Fibroblast of lung (primary cell): ENCODE data around the gene DYRK1A. TPM values are rescaled to one million over a fixed set of nuclear protein-coding genes. Genes with fewer than 3 reads are reported as not detected.

ENCODE experiments used
- DNase-seq, 2 donors: peaks; one replicate each; pipeline versions ENCODE4 v3.0.0 to v3.0.0-alpha.2; 2010; ENCODE audit warnings: low read depth in 2 of 2
- H2AFZ ChIP-seq: 2 replicates; pipeline ENCODE4 v1.5.1; 2012; ENCODE audit warnings: low read length, control low read depth, inconsistent platforms
- H3K27ac ChIP-seq: 2 replicates; pipeline ENCODE4 v1.5.1; 2011; ENCODE audit warnings: low read length, control low read depth; ENCODE audit not compliant: insufficient read depth
- H3K27me3 ChIP-seq: 2 replicates; pipeline ENCODE4 v1.5.1; 2011; ENCODE audit warnings: mild to moderate bottlenecking, low read length; ENCODE audit not compliant: control insufficient read depth, insufficient read depth
- H3K36me3 ChIP-seq: 2 replicates; pipeline ENCODE4 v1.5.1; 2011; ENCODE audit warnings: low read length; ENCODE audit not compliant: control insufficient read depth, insufficient read depth
- H3K4me1 ChIP-seq: 2 replicates; pipeline ENCODE4 v1.5.1; 2011; ENCODE audit warnings: low read length; ENCODE audit not compliant: control insufficient read depth, insufficient read depth; ENCODE audit errors: extremely low read depth
- H3K4me2 ChIP-seq: 2 replicates; pipeline ENCODE4 v1.5.1; 2011; ENCODE audit warnings: low read length, control low read depth; ENCODE audit not compliant: insufficient read depth; ENCODE audit errors: extremely low read depth
- H3K4me3 ChIP-seq, 4 experiments: fragments of 200-600 bp in 1 of 4; sonication (generic) in 1 of 4; replicated peaks in 1 of 4; 2 replicates each; pipeline ENCODE4 v1.5.1; 2011 to 2016; ENCODE audit warnings: low read length in 4 of 4, low read depth in 3 of 4, mild to moderate bottlenecking in 3 of 4, control low read depth in 2 of 4, inconsistent platforms in 1 of 4, mixed read lengths in 1 of 4; ENCODE audit not compliant: insufficient read depth in 1 of 4; ENCODE audit errors: control extremely low read depth in 1 of 4
- H3K79me2 ChIP-seq: 2 replicates; pipeline ENCODE4 v1.5.1; 2012; ENCODE audit warnings: mild to moderate bottlenecking, low read length, inconsistent platforms; ENCODE audit not compliant: control insufficient read depth, insufficient read depth
- H3K9ac ChIP-seq: 2 replicates; pipeline ENCODE4 v1.5.1; 2011; ENCODE audit warnings: mild to moderate bottlenecking, low read length, control low read depth; ENCODE audit not compliant: insufficient read depth
- H3K9me3 ChIP-seq: 2 replicates; pipeline ENCODE4 v1.5.1; 2012; ENCODE audit warnings: low read depth, low read length; ENCODE audit not compliant: control insufficient read depth, insufficient read depth
- H4K20me1 ChIP-seq: 2 replicates; pipeline ENCODE4 v1.5.1; 2011; ENCODE audit warnings: low read length; ENCODE audit not compliant: control insufficient read depth, insufficient read depth; ENCODE audit errors: extremely low read depth
- EZH2 ChIP-seq: IDR thresholded peaks from 2 replicates; pipeline ENCODE4 v1.5.1; 2012; ENCODE audit warnings: low read length, control low read depth, mild to moderate bottlenecking; ENCODE audit errors: missing control alignments
- polyA plus RNA-seq, 2 donors: library from polyadenylated mRNA; depleted of rRNA in 1 of 2; stranded (reverse) in 1 of 2; unstranded in 1 of 2; fragments of >200 nt; gene quantifications; 2 replicates each; pipeline ENCODE4 v1.2.1, GENCODE V29; 2011 to 2012; ENCODE audit warnings: missing spikeins in 1 of 2
- total RNA-seq: library from RNA; depleted of rRNA; stranded (reverse); fragments of >200 nt; gene quantifications from 2 replicates; pipeline ENCODE4 v1.2.1, GENCODE V29; 2014
- TF ChIP-seq, protein P1 (sequence below), 2 donors: IDR thresholded peaks in 1 of 2; conservative IDR thresholded peaks in 1 of 2; 1 replicate in 1 of 2; 2 replicates in 1 of 2; pipeline ENCODE4 v1.5.1; 2011 to 2012; ENCODE audit warnings: low read length in 2 of 2, control low read depth in 1 of 2, inconsistent platforms in 1 of 2, low read depth in 1 of 2, mild to moderate bottlenecking in 1 of 2

DYRK1A gene
- total and polyA plus RNA-seq, 2 donors (not counting 1 experiment from before 2014, with no cell fraction given), result 45.9 to 64.1 TPM

DNA sequence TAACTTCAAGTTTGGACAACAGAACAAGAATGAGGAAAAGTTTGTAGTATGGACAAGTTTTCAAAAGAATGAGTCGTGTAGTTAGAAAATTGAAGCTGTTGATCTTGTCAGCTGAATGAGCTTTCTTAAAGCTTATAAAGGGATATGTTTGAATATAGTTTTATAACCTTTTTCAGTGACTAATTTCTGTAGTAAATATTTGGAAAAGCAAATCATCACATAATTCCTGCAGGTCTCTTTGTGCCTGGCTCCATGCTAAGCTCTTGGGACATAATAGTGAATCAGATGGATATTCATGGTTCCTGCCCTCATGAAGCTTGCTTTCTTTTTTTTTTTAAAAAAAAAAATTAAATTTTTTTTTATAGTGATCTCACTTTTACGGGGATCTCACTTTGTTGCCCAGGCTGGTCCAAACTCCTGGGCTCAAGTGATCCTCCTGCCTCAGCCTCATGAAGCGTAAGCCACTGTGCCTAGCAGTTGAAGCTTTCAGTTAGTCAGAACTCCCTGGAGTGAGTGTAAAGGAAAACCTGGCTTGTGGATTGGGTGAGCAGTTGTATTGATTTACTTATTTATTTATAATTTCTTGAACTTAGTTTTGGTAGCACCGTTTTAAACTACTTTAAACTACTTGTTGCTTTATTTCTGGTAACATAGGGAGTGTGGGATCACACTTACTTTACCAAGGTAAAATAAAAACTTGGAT is 15.5 kb downstream of the DYRK1A start:
- TF ChIP-seq, protein P1, sequence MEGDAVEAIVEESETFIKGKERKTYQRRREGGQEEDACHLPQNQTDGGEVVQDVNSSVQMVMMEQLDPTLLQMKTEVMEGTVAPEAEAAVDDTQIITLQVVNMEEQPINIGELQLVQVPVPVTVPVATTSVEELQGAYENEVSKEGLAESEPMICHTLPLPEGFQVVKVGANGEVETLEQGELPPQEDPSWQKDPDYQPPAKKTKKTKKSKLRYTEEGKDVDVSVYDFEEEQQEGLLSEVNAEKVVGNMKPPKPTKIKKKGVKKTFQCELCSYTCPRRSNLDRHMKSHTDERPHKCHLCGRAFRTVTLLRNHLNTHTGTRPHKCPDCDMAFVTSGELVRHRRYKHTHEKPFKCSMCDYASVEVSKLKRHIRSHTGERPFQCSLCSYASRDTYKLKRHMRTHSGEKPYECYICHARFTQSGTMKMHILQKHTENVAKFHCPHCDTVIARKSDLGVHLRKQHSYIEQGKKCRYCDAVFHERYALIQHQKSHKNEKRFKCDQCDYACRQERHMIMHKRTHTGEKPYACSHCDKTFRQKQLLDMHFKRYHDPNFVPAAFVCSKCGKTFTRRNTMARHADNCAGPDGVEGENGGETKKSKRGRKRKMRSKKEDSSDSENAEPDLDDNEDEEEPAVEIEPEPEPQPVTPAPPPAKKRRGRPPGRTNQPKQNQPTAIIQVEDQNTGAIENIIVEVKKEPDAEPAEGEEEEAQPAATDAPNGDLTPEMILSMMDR (conservative IDR thresholded peaks at IDR 0.05 in 1 of 2, IDR thresholded peaks at IDR 0.05 in 1 of 2; ENCODE audit: low read depth in 1 of 2, low read length in 2 of 2), result no peak
- Histone ChIP-seq H4K20me1 (peaks cover 2% of the 10 kb centered on the region), H3K27me3 (no peaks in the 10 kb centered on the region), H3K4me1 (no peaks in the 10 kb centered on the region), H3K4me2 (no peak overlapping the region), H3K27ac (no peak overlapping the region), H2AFZ (no peak overlapping the region), H3K79me2 (peaks cover 100% of the 10 kb centered on the region), H3K9me3 (no peaks in the 10 kb centered on the region), H3K9ac (no peak overlapping the region), H3K4me3 (no peak overlapping the region), H3K36me3 (no peaks in the 10 kb centered on the region)
- no peak for DNase-seq

DNA sequence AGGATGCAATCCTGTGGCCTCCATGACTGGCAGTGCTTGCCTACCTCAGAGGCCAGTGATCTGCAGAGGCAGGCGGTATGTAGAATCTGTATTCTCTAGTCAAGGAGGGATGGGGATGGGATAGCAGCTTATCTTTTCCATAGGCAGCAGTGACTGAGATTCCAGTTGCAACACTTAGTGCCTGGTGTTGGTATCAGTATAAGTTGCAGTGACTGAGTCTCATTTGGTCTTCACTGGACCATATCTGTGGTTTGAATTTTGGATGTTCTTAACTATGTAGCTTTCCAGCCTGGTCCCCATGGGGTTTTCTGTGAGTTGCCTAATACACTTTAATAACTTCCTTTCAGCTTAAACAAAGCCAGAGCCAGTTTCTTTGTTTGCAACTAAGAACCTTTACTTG is 16.5 kb downstream of the DYRK1A start:
- DNase-seq, result no peak
- Histone ChIP-seq H4K20me1 (peaks cover 2% of the 10 kb centered on the region), H3K9me3 (no peaks in the 10 kb centered on the region), H3K4me1 (no peaks in the 10 kb centered on the region), H3K4me3 (no peak overlapping the region), H3K79me2 (peaks cover 100% of the 10 kb centered on the region), H3K27ac (no peak overlapping the region), H3K4me2 (no peak overlapping the region), H3K27me3 (no peaks in the 10 kb centered on the region), H3K9ac (no peak overlapping the region), H3K36me3 (no peaks in the 10 kb centered on the region), H2AFZ (no peak overlapping the region)
- TF ChIP-seq, protein P1 (conservative IDR thresholded peaks at IDR 0.05 in 1 of 2, IDR thresholded peaks at IDR 0.05 in 1 of 2; ENCODE audit: low read depth in 1 of 2, low read length in 2 of 2), result no peak
- TF ChIP-seq EZH2, result no peak

DNA sequence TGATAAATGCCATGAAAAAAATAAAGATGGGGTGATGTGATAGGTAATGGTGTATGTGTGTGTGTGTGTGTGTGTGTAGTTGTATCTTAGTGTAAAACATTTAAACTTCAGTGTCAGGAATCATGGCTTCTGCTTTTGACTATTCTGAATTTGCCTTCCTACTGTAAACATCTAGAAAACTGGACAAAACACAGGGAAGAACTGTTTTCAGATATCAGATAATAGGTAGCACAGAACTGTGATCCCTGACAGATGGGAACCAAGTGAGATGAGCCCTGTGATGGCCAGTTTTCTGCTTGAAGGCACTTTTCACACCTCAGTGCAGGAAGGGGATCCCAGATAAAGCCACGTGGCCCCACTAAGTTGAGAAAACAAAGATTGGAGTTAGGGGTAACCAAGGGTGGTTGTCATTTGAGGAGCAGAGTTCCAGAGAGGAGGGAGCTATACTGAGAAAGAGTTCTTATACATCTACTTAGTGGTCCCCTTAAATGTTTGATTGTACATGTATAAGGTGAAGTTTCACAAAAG is 17.3 kb downstream of the DYRK1A start:
- TF ChIP-seq, protein P1 (conservative IDR thresholded peaks at IDR 0.05 in 1 of 2, IDR thresholded peaks at IDR 0.05 in 1 of 2; ENCODE audit: low read depth in 1 of 2, low read length in 2 of 2), result no peak
- TF ChIP-seq EZH2, result no peak
- peaks cover 2% of the 10 kb centered on the region for H4K20me1 ChIP-seq

More for the DNA sequence above, 17.3 kb downstream of the DYRK1A start:
- Histone ChIP-seq H3K4me3 (no peak overlapping the region), H3K79me2 (peaks cover 98% of the 10 kb centered on the region), H3K27me3 (no peaks in the 10 kb centered on the region), H3K9ac (no peak overlapping the region), H3K27ac (no peak overlapping the region), H3K9me3 (no peaks in the 10 kb centered on the region), H3K36me3 (no peaks in the 10 kb centered on the region), H2AFZ (no peak overlapping the region), H3K4me2 (no peak overlapping the region), H3K4me1 (no peaks in the 10 kb centered on the region)
- no peak for DNase-seq
